ENCODE results near the gene GFAP. TPM values are rescaled to one million over a fixed set of nuclear protein-coding genes. Genes with fewer than 3 reads are reported as not detected.

The GFAP gene
- total and polyA plus RNA-seq, 2 experiments from 2014 or later, result 0.10 TPM; not detected in 1

DNA sequence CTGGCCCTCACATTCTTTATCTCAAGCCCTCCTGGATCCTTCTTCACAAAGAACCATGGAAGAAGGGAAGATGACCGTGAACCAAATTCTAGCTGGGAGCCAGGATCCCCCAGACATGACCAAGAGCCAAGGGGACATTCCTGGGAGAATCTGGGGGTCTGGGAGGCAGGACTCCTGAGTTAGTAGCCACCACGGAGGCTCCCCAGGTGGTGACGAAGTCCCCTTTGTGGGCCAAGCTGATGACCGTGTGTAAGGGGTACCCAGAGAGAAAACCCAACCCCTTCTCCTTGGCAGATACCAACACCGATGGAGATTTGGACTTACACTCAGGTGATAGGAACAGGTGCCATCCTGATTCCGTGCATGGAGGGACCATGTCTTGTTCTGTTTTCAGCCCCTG, 6.8 kb upstream of the GFAP start:
- Histone ChIP-seq H3K27me3 (peaks cover 14% of the 10 kb centered on the region), H3K9me3 (ENCODE audit: low read depth) (no peaks in the 10 kb centered on the region), H3K9me2 (replicated peaks; ENCODE audit: insufficient read depth) (no peaks in the 10 kb centered on the region), H3K36me3 (replicated peaks; ENCODE audit: insufficient read depth, low read depth) (no peaks in the 10 kb centered on the region), H2AFZ (no peak overlapping the region), H3K4me1 (ENCODE audit: insufficient read depth) (no peaks in the 10 kb centered on the region), H3K4me3 (no peak overlapping the region), H3K27ac (no peak overlapping the region), H4K20me1 (ENCODE audit: insufficient read depth, poor library complexity, severe bottlenecking) (no peaks in the 10 kb centered on the region), H3K79me2 (no peaks in the 10 kb centered on the region), H3K4me2 (no peak overlapping the region)
- no peak for DNase-seq (ENCODE audit: low spot score)
- 89% methylated on average over 6 of the region's 6 CpGs for WGBS (ENCODE audit: low lambda C conversion rate, missing lambda C conversion rate)
- TF ChIP-seq CTCF (IDR thresholded peaks at IDR 0.05; ENCODE audit: poor library complexity), result no peak
- TF ChIP-seq EZH2 (IDR thresholded peaks at IDR 0.05; ENCODE audit: borderline replicate concordance), result no peak
- TF ChIP-seq EZH2phosphoT487 (IDR thresholded peaks at IDR 0.05; ENCODE audit: low read depth, severe bottlenecking, unreplicated experiment), result no peak

- Histone ChIP-seq H3K27ac (no peak overlapping the region), H3K4me1 (ENCODE audit: insufficient read depth) (no peaks in the 10 kb centered on the region), H3K9me2 (replicated peaks; ENCODE audit: insufficient read depth) (no peaks in the 10 kb centered on the region), H4K20me1 (ENCODE audit: insufficient read depth, poor library complexity, severe bottlenecking) (no peaks in the 10 kb centered on the region), H3K27me3 (peaks cover 14% of the 10 kb centered on the region), H3K36me3 (replicated peaks; ENCODE audit: insufficient read depth, low read depth) (no peaks in the 10 kb centered on the region), H3K4me3 (no peak overlapping the region), H3K4me2 (no peak overlapping the region), H3K79me2 (no peaks in the 10 kb centered on the region), H2AFZ (no peak overlapping the region), H3K9me3 (ENCODE audit: low read depth) (no peaks in the 10 kb centered on the region)
- TF ChIP-seq EZH2 (IDR thresholded peaks at IDR 0.05; ENCODE audit: borderline replicate concordance) (no peak), CTCF (IDR thresholded peaks at IDR 0.05; ENCODE audit: poor library complexity) (no peak), EZH2phosphoT487 (IDR thresholded peaks at IDR 0.05; ENCODE audit: low read depth, severe bottlenecking, unreplicated experiment) (no peak)
- 57% methylated on average over 11 of the region's 11 CpGs for WGBS (ENCODE audit: low lambda C conversion rate, missing lambda C conversion rate)
- no peak for DNase-seq (ENCODE audit: low spot score)
Observed at GRCh38 chr17:44921122-44921882, 6.0 kb upstream of the GFAP start.

- H4K20me1 ChIP-seq (ENCODE audit: insufficient read depth, poor library complexity, severe bottlenecking), result no peaks in the 10 kb centered on the region
- peaks cover 14% of the 10 kb centered on the region for H3K27me3 ChIP-seq
- no peaks in the 10 kb centered on the region for H3K4me1 ChIP-seq (ENCODE audit: insufficient read depth)
- DNase-seq (ENCODE audit: low spot score), result no peak
- H3K4me2 ChIP-seq, result no peak overlapping the region
- 81% methylated on average over 7 of the region's 7 CpGs for WGBS (ENCODE audit: low lambda C conversion rate, missing lambda C conversion rate)
- H3K27ac ChIP-seq, result no peak overlapping the region
- H2AFZ ChIP-seq, result no peak overlapping the region
- TF ChIP-seq EZH2 (IDR thresholded peaks at IDR 0.05; ENCODE audit: borderline replicate concordance) (no peak), EZH2phosphoT487 (IDR thresholded peaks at IDR 0.05; ENCODE audit: low read depth, severe bottlenecking, unreplicated experiment) (no peak), CTCF (IDR thresholded peaks at IDR 0.05; ENCODE audit: poor library complexity) (no peak)
- H3K79me2 ChIP-seq, result no peaks in the 10 kb centered on the region
- no peak overlapping the region for H3K4me3 ChIP-seq
- H3K9me3 ChIP-seq (ENCODE audit: low read depth), result no peaks in the 10 kb centered on the region
- H3K36me3 ChIP-seq (replicated peaks; ENCODE audit: insufficient read depth, low read depth), result no peaks in the 10 kb centered on the region
- H3K9me2 ChIP-seq (replicated peaks; ENCODE audit: insufficient read depth), result no peaks in the 10 kb centered on the region
Observed at GRCh38 chr17:44920565-44920940, 5.3 kb upstream of the GFAP start.
